Measurements from ENCODE around the gene PDE1C.

GRCh38 chr7:31940167-31940566 is 130.0 kb downstream of the PDE1C start:
- TF ChIP-seq BHLHE40 (IDR thresholded peaks at IDR 0.05; ENCODE audit: borderline replicate concordance) (no peak), FOXA1 (IDR thresholded peaks at IDR 0.05) (no peak), SP1 (IDR thresholded peaks at IDR 0.05) (no peak), ZNF384 (IDR thresholded peaks at IDR 0.05) (no peak), SUZ12 (IDR thresholded peaks at IDR 0.05) (no peak), L3MBTL2 (conservative IDR thresholded peaks at IDR 0.05) (no peak), FOXM1 (IDR thresholded peaks at IDR 0.05; ENCODE audit: borderline replicate concordance) (no peak), ELF4 (IDR thresholded peaks at IDR 0.05) (no peak), PKNOX1 (IDR thresholded peaks at IDR 0.05) (no peak), CTBP1 (IDR thresholded peaks at IDR 0.05; ENCODE audit: borderline replicate concordance) (no peak), FOXK2 (IDR thresholded peaks at IDR 0.05) (no peak), HDGF (IDR thresholded peaks at IDR 0.05; ENCODE audit: borderline replicate concordance) (no peak), TARDBP (IDR thresholded peaks at IDR 0.05) (no peak), NFRKB (IDR thresholded peaks at IDR 0.05) (no peak)
